Stimulated activated CD4-positive, alpha-beta T cell treated with anti-CD3 and anti-CD28 coated beads, Interleukin-15, amount 100 ng/mL, for 24 hours (primary cell): Measurements from ENCODE around the gene TIMMDC1.
"Not testable (repeated sequence)": the region's sequence is repeated elsewhere in the genome, so short reads cannot be mapped to it uniquely, and the experiment has no call there.

Experiments
- DNase-seq: peaks from one replicate; pipeline ENCODE4 v3.0.0-alpha.2; 2020

TIMMDC1 gene

DNA sequence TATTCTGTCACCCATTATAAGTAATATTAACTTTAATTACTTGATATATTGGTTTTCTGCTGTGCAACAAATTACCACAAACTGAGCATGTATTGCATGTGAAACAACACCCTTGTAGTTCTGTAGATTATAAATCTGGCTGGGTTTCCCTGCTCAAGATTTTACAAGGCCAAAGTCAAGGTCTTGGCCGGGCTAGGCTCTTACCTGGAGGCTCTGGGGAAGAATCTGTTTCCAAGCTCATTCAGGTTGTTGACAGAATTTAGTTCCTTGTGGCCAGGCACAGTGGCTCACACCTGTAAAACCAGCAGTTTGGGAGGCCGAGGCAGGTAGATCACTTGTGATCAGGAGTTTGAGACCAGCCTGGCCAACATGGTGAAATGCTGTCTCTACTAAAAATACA, 16.3 kb downstream of the TIMMDC1 start:
- no peak for DNase-seq

DNA sequence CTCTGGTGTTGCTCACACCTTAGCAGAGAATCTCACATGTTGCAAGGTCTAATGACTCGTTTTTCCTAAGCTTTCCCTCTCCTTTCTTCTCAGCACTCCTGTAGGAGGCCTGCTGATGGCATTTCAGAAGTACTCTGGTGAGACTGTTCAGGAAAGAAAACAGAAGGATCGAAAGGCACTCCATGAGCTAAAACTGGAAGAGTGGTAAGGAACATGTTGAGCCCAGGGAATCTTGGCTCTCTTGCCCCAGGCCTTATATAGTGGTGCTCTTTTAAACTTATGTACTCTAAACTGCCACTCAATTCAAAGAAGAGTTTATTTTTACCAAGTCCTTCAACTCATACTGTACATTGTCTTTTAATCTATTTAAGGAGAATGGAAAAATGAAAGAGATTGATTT, 18.8 kb downstream of the TIMMDC1 start:
- DNase-seq, result no peak

DNA sequence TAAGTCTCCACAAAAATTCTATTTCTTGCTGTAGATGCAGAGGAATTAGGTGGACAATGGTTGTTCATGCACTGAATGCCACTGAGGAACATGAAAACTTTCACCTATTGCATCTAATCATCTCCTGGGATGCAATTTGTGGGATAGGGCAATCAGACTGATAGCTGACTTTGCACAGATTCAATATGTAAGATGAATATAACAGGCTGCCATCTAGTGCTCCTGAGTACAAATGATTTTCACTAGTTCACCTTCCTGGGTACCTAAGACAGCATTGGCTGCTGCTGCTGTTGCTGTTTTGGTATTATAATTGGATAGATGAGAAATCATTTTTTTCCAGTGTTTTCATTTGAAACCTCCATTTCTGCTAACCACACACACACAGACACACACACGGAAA, 19.7 kb downstream of the TIMMDC1 start:
- DNase-seq, result no peak

DNA sequence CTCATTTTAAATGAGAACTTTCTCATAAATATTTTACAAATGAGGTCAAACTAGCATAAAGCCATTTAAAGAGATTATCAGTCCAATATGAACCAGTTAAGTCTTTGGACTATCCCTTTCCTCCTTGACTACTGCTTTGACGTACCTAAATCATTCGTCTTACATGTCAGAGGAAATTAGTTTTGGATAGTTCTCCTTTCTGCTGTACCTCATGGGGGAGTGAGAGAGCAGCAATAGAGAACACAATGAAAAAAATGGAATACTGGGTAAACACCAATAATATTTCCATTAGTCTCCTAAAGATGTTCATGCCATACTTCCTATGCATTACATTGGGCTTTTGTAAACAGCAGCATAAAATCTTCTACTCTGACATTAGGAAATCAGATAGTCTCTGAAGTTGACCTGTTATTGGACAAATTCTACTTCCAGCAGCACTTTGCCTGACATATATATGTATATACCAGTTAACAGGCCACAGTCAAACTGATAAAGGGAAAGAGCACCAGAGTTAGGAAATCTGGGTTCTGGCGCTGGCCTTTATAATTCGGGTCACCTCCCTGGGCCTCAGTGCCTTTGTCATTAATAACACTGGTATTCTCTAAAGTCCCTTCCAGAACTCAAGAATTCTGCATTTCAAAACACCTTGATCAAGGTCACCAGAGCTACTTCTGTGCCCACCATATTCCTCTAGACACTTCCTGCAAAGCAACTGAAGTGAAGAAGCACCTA, 26.8 kb downstream of the TIMMDC1 start:
- DNase-seq, result no peak

DNA sequence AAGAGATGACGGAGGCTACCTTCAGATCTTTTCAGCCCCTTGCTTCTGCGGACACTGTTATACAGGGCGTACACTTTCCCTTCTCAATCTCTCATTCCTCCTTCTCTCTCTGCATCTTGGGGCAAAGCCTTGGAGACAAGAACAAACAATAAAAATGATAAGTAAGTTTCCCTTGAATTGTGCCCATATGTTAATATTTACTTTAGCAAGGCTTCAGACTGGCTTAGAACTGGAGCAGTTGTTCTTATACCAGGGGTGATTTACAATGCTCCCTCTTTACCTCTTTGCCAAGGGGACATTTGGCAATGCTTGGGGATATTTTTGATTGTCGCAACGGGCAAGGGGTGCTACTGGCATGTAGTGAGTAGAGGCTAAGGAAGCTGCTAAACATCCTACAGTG, 29.4 kb downstream of the TIMMDC1 start:
- no peak for DNase-seq

DNA sequence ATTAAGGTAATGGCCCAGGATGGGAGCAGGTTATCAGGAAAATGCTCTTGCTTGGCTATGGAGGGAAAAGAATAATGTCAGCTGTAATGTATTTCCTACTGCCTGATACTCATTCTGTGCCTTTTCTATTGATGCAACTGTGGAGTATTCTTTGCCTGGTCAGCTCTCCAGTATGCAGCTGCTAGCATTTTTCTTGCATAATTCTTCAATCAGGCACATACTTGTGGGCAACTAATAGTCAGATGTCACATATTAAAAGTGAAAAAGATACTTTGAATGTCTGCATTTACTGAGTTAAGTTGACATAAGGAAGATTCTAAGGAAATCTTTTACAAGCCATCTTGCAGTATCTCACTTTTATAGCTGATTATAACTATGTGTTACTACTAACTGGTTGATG, 31.5 kb downstream of the TIMMDC1 start:
- DNase-seq, result no peak

DNA sequence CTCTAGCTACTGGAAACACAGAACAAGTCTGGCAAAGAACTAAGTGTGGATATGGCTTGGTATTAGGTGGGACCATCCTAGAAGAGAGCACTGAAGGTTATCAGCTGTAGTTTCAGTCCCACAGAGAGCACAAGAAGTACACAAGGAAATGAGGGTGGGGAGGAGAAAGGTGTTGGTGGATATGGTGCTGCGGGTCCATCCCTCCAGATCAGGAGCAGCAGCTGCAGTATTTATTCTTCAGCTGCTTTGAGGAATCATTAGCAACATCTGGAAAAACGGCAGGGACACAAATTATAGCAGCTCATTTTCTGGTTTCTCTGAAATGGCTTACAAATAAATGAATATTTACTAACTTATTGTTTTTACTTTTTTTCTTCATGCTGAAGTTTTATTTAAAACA, 32.1 kb downstream of the TIMMDC1 start:
- no peak for DNase-seq

DNA sequence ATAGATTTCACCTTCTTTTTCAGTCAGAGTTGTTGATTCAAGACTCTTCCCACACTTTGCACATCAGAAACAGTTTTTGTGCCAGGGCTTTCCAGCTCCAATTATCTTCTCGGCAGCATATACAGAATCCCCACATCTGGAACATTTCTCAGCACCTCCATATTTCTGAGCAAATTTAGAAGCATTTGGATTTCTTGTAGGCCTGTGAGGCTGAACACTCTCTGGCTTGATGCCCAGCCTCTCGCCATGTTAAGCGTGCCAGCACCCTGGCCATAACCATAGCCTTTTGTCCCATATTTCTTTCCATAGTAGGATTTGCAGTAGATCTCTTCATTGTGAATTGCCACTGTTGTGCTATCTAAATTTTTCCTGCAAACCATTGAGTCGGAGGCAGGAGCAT, 32.8 kb downstream of the TIMMDC1 start:
- DNase-seq, result no peak

DNA sequence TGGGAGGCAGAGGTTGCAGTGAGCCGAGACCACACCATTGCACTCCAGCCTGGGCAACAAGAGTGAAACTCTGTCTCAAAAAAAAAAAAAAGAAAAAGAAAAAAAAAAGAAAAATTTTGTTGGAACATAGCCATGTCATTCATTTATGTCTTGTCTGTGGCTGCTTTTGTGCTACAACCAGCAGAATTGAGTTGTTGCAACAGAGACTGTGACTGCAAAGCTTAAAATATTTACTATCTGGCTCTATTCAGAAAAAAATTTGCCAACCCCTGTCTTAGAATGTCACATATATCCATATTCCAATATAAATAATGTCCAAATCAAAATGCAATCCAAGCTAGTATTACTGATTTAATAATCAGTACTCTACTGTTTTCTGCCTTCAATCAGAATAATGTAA, 35.9 kb downstream of the TIMMDC1 start:
- DNase-seq, result no peak

DNA sequence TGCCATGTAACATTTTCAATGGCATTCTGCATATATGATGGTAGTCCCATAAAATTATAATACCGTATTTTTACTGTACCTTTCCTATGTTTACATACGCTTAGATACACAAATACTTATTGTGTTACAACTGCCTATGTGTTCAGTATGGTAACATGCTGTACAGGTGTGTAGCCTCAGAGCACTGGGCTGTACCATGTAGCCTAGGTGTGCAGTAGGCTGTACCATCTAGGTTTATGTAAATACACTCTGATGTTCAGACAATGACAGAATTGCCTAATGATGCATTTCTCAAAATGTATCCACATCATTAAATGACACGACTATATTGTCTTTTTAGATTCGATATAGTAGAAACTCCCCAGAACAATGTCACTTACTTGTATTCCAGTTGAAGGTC, 38.4 kb downstream of the TIMMDC1 start:
- DNase-seq, result no peak

DNA sequence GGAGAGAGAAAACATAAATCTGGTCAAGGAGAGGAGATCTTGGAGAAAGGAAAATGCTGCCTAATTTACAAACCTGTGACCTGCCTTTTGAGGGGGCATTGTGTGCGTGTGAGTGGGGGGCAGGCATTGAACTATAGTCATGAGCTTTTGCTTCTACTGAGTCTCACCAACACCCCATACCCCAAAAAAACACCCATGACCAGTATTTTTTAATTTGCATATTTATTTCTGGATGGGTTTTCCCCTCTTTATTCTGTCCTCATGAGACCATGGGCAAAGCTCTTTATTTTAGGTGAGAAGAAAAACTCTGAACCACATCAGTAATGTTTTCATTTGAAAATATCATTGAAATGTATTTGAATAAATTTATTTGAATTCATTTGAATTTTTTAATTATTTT, 40.4 kb downstream of the TIMMDC1 start:
- DNase-seq, result no peak

DNA sequence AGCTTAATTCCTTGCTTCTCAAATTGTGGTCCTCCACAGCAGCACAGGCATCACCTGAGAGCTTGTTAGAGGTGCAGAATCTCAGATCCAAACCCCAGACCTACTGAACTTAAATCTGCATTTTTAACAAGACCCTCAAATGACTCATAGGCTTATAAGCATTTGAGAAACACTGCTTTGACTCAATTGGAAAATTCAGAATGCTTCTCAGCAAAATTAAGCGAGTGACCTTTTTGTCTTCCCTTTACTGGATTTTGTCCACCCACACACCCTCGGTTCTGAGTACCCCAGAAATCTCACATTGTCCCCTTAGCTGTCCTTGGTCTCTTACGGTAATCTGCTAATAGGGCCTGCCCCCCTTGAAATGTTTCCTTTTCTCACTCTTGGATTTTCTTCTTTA, 43.2 kb downstream of the TIMMDC1 start:
- DNase-seq, result no peak

DNA sequence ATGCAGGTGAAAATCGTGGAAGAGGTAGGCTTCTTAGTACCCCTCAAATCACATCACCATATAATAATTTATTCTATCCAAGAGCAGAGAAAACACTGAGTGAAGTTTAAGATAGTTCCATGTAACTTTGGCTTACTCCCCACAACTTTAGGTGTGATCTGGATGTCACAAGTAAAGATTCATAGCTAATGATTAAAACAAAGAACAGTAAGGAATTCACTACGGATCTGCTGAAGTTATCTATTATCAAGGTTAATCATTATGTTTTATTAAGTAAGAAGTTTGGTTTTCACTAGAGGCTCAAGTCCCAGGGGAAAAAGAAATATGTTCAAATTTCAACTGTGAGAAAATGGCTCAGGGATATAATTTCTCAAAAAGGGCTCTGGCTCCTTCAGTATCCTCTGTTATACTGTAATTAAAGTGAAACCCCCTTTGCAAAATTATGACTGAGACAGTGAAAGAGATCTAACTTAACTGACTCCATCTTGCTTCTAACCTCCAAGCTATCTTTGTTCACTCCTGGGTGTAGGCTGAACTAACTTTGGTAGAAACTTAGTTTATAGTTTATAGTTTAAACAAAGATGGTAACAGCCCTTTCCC, 43.9 kb downstream of the TIMMDC1 start:
- no peak for DNase-seq

DNA sequence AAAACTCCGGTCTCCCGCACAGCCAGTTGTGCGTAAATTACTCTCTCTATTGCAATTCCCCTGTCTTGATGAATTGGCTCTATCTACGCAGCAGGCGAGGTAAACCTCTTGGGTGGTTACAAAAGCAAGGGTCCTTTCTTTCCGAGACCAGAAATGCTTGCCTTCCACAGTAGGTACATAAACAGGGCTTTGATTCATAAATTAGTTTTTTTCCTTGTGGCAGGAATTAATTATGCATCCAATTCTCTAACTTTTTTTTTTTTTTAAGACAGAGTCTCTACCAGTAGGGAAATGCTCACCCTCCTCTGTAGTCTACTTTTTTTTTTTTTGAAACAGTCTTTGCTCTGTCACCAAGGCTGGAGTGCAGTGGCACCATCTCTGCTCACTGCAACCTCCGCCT, 44.8 kb downstream of the TIMMDC1 start:
- DNase-seq, result no peak

DNA sequence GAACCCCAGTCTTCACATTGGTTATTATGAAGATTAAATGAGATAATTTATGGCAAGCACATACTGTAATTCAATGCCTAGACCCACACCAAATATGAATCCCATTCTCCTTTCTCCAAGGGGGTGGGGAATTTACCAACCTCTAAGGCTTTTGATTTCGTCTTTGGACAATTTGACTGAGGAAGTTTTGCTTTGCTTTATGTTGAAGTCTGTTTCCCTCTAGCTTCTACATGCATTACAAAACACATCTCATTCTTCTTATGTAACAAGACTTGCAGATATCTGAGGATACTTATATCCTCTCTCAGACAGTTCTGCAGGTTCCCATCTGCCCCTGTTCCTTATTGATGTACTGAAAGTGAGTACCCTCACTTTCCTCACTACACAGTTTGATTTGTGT, 48.9 kb downstream of the TIMMDC1 start:
- DNase-seq, result no peak

DNA sequence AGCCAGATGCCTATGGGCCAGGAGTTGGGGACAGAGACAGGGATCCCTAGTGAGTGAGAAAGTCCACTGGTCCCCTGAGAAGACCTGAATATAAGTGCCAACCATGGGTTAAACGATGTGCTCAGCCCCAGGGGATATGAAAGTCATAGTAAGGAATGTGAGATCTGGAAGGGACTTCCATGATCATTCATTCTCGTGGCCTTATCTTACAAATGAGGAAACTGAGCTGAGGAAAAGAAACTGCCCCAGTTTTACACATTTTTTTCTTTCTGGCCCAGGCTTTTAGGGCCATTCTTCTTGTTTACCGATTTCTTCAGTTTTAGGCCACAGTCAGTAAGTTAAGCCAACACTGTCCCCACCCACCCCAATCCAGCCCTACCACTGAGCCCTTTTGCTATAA, 50.0 kb downstream of the TIMMDC1 start:
- no peak for DNase-seq

DNA sequence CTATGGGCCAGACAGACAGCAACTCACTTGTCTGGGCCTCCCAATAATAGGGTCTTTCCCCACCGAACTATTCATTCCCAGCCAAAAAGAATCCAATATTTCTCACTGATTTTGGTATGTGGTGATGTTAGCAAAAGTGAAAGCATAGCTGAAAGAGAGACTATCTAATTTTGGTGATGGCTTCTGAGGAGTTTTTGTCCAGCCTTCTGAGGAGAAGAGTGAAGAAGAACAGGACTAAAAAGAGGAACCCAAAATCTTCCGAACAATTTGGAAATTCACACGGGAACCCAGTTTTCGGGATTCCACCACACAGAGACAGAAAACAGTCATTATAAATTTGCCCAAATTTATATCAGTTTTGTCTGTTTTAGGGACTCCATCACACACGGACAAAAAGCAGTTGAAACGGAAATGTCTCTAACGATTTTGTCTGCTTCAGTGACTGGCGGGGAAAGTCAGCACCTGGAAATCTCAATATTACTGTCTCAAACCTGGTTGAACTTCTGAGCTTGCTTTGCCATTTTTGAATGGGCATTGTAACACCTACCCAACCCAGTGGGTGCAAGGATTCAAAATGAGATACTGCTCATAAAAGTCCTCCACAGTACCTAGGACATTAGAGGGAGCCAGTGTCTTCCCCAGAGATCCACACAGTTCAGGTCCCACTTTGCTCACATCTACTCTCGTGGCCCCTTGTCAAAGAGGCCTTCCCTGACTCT, 52.0 kb downstream of the TIMMDC1 start:
- no peak for DNase-seq

DNA sequence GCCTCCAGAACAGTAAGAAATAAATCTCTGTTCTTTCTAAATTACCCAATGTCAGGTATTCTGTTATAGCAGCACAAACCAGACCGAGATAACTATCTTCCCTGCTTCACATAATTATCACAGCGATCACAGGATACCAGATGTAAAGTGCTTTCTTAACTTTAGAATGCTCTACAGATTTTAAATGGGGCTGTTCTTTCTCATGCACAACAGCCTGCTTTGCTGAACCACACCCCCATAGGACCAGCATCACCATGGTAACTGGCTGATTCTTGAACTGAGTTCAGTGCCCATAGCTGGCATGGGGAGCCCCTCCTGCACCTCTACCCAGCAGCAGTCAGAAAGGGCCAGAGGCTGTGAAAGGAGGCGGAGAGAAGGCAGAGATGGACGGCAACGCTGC, 53.3 kb downstream of the TIMMDC1 start:
- no peak for DNase-seq

DNA sequence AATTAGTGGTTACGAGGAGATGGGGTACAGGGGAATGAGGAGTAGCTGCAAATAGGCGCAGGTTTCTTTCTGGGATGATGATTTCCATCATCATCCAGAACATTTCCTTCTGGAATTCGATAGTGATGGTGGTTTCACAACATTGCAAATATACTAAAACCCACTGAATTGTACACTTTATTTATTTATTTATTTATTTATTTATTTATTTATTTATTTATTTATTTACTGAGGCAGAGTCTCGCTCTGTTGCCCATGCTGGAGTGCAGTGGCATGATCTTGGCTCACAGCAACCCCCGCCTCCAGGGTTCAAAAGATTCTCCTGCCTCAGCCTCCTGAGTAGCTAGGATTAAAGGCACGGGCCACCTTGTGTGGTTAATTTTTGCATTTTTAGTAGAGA, 54.6 kb downstream of the TIMMDC1 start:
- DNase-seq, result not testable (repeated sequence)

DNA sequence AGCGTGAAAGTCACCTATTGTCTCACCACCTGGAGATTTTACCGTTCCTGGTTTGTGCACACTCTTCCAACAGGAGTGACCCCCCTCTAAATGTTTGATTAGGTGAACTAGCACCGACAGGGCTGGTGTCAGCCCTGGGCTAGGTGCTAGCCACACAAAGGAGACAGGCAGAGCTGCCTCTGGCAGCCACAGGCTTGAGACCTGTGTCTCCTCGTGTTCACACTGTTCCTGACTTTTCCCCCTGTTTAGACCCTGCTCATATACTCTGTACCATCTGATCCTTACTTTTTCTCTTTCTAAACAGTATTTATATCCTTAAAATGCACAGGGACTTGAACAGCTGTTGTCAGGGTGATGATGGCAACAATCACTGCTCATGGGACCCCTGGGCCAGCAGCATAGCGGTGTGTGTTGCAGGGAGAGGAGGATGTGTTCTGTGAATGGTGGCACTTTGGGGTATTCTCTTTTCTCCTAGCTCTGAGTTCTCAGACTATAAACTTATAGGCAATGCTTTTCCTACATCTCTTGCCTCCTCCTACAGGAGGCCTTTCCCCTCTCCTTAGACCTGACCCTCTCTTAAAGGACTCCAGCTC, 55.6 kb downstream of the TIMMDC1 start:
- no peak for DNase-seq

DNA sequence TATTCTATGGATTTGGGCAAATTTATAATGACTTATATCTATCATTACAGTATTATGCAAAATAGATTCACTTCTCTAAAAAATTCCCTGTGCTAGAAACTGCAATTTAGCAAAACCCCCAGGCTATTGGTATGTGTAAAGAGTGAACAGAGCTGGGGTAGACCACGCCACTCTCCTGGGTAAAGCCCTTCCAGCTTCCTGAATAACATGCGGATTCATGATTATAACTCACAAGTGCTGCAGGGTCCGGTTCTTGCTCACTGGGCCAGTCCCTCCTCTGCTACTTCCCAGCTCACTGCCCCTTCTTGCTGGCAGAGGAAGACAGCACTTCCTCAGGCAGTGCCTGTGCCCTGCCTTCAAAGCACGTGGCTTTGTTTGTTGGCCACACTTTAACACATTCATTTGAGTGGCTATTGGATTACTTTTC, 57.0 kb downstream of the TIMMDC1 start:
- no peak for DNase-seq

DNA sequence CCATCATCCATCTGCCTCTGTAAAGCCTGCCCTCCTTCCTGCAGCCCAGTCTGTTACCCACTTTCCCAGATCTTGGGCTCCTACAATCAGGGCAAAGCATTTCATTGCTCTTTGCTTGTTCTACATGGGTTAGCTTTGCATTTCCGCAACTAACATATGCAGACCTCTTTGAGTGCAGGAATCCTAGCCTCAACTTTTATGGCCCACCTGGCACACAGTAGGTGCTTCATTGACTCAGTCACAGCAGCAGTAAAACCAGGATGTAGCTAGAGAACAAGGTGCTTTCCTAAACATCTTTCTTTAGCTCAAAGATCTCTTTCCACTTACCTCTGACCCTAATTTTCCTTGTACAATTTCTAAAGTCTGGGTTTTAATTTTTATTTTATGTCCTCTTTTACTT, 57.6 kb downstream of the TIMMDC1 start:
- DNase-seq, result no peak

DNA sequence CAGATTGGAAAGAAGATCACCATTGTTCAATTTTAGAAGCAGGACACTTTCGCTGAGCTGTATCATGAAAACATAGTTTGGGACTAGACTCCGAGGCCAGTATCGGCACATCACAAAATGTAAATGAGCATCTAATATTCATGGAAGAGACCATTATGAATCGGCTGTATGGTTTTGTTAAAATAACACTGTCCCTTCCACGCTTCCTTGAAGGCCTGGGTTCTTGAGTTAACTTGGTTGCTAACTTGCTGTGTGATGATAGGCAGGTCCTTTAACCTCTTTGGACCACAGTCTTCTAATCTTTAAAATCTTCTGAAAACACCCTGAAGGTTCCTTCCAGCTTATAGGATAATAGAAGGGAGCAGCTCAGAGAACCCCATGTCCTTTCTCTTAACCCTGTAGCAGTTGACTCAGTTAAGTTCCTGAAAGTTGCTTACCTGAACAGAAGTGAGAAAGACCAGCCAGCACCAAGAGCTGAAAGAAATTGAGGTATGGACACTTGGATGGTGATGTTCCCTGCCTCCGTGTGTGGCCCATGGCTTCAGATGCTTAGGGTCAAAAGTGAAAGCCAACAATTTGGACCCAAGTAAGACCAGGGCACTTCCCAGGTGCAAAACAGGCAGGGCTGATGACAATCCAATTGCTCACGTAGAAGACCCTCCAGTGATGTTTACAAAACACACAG, 59.0 kb downstream of the TIMMDC1 start:
- no peak for DNase-seq
